MM.1S (cell line): ENCODE data around the gene E2F8.

ENCODE experiments used
- DNase-seq: peaks from one replicate; pipeline ENCODE4 v3.0.0-alpha.2; 2015
- H2AFZ ChIP-seq: fragments of 300-600 bp; sonication (generic); 2 replicates; pipeline ENCODE4 v1.6.0; 2016; ENCODE audit warnings: antibody characterized with exemption, low read length
- H3F3A ChIP-seq: fragments of 300-600 bp; sonication (generic); 2 replicates; pipeline ENCODE4 v1.6.1; 2016; ENCODE audit warnings: mild to moderate bottlenecking, antibody characterized with exemption, low read length, moderate library complexity, mixed read lengths; ENCODE audit not compliant: insufficient read depth
- H3K27ac ChIP-seq: fragments of 300-600 bp; sonication (generic); 2 replicates; pipeline ENCODE4 v1.5.1; 2016; ENCODE audit warnings: mild to moderate bottlenecking, low read length
- H3K27me3 ChIP-seq: fragments of 300-600 bp; sonication (generic); replicated peaks from 2 replicates; pipeline ENCODE4 v1.6.0; 2016; ENCODE audit warnings: low read length; ENCODE audit not compliant: insufficient read depth
- H3K36me3 ChIP-seq: fragments of 300-600 bp; sonication (generic); replicated peaks from 2 replicates; pipeline ENCODE4 v1.6.1; 2016; ENCODE audit warnings: mild to moderate bottlenecking, low read length, mixed read lengths; ENCODE audit not compliant: insufficient read depth
- H3K4me1 ChIP-seq: fragments of 300-600 bp; sonication (generic); 2 replicates; pipeline ENCODE4 v1.6.1; 2016; ENCODE audit warnings: low read length, mixed read lengths
- H3K4me2 ChIP-seq: fragments of 300-600 bp; sonication (generic); 2 replicates; pipeline ENCODE4 v1.6.0; 2016; ENCODE audit warnings: low read depth, low read length
- H3K4me3 ChIP-seq: fragments of 300-600 bp; sonication (generic); 2 replicates; pipeline ENCODE4 v1.5.1; 2016; ENCODE audit warnings: low read length, mixed read lengths
- H3K79me2 ChIP-seq: fragments of 300-600 bp; sonication (generic); 2 replicates; pipeline ENCODE4 v1.6.1; 2016; ENCODE audit warnings: mixed run types, low read length, mixed read lengths
- H3K9ac ChIP-seq: fragments of 300-600 bp; sonication (generic); 2 replicates; pipeline ENCODE4 v1.6.1; 2016; ENCODE audit warnings: low read length, mixed read lengths
- H3K9me2 ChIP-seq: fragments of 300-600 bp; sonication (generic); replicated peaks from 2 replicates; pipeline ENCODE4 v1.6.1; 2016; ENCODE audit warnings: mild to moderate bottlenecking, low read length, mixed read lengths; ENCODE audit not compliant: insufficient read depth
- H3K9me3 ChIP-seq: fragments of 300-600 bp; sonication (generic); replicated peaks from 2 replicates; pipeline ENCODE4 v1.6.1; 2016; ENCODE audit warnings: mild to moderate bottlenecking, low read length, mixed read lengths; ENCODE audit not compliant: insufficient read depth
- H4K20me1 ChIP-seq: fragments of 300-600 bp; sonication (generic); 2 replicates; pipeline ENCODE4 v1.6.1; 2016; ENCODE audit warnings: mild to moderate bottlenecking, low read length, moderate library complexity, mixed read lengths; ENCODE audit not compliant: insufficient read depth
- CTCF ChIP-seq: fragments of 300-600 bp; sonication (generic); IDR thresholded peaks from 2 replicates; pipeline ENCODE4 v1.5.1; 2016; ENCODE audit warnings: antibody characterized with exemption, low read length, mixed read lengths
- EZH2 ChIP-seq: fragments of 300-600 bp; sonication (generic); optimal IDR thresholded peaks from 2 replicates; pipeline ENCODE3; 2017; ENCODE audit warnings: low read depth, mild to moderate bottlenecking, antibody characterized with exemption, low read length, mixed read lengths
- EZH2phosphoT487 ChIP-seq: fragments of 300-600 bp; sonication (generic); IDR thresholded peaks from 2 replicates; pipeline ENCODE4 v1.6.1; 2018; ENCODE audit warnings: antibody characterized with exemption, low read length

Gene E2F8

GRCh38 chr11:19185516-19186052 lies 55.2 kb downstream of the E2F8 start:
- no peak overlapping the region for H3K4me2 ChIP-seq
- no peaks in the 10 kb centered on the region for H3K9me3 ChIP-seq
- no peaks in the 10 kb centered on the region for H3K36me3 ChIP-seq
- no peak overlapping the region for H3K27ac ChIP-seq
- H3F3A ChIP-seq: no peaks in the 10 kb centered on the region
- no peaks in the 10 kb centered on the region for H3K27me3 ChIP-seq
- no peak overlapping the region for H3K9ac ChIP-seq
- DNase-seq: no peak
- no peaks in the 10 kb centered on the region for H4K20me1 ChIP-seq
- H3K4me3 ChIP-seq: no peak overlapping the region
- TF ChIP-seq CTCF: no peak
- no peak for TF ChIP-seq EZH2phosphoT487
- no peak for TF ChIP-seq EZH2
- no peaks in the 10 kb centered on the region for H3K9me2 ChIP-seq
- no peak overlapping the region for H2AFZ ChIP-seq
- no peaks in the 10 kb centered on the region for H3K4me1 ChIP-seq
- H3K79me2 ChIP-seq: no peaks in the 10 kb centered on the region

- DNase-seq: no peak
- no peak overlapping the region for H3K27ac ChIP-seq
- TF ChIP-seq EZH2 (no peak), EZH2phosphoT487 (no peak), CTCF (no peak)
- H3K4me1 ChIP-seq: no peaks in the 10 kb centered on the region
- H3K9me2 ChIP-seq: no peaks in the 10 kb centered on the region
- H3K9me3 ChIP-seq: no peaks in the 10 kb centered on the region
- no peaks in the 10 kb centered on the region for H3F3A ChIP-seq
- H4K20me1 ChIP-seq: no peaks in the 10 kb centered on the region
- no peak overlapping the region for H3K9ac ChIP-seq
- H3K27me3 ChIP-seq: no peaks in the 10 kb centered on the region
- H3K4me2 ChIP-seq: no peak overlapping the region
- H3K79me2 ChIP-seq: no peaks in the 10 kb centered on the region
- H2AFZ ChIP-seq: no peak overlapping the region
- H3K4me3 ChIP-seq: no peak overlapping the region
- no peaks in the 10 kb centered on the region for H3K36me3 ChIP-seq
Measured at GRCh38 chr11:19185036-19185435, 55.7 kb downstream of the E2F8 start.

- H4K20me1 ChIP-seq: no peaks in the 10 kb centered on the region
- TF ChIP-seq EZH2phosphoT487: no peak
- no peak for TF ChIP-seq CTCF
- TF ChIP-seq EZH2: no peak
- no peaks in the 10 kb centered on the region for H3K4me1 ChIP-seq
- no peak for DNase-seq
- H2AFZ ChIP-seq: no peak overlapping the region
- H3K36me3 ChIP-seq: no peaks in the 10 kb centered on the region
- no peaks in the 10 kb centered on the region for H3K79me2 ChIP-seq
- H3K9me2 ChIP-seq: no peaks in the 10 kb centered on the region
- H3K4me3 ChIP-seq: no peak overlapping the region
- H3K9me3 ChIP-seq: no peaks in the 10 kb centered on the region
- H3K9ac ChIP-seq: no peak overlapping the region
- H3K27ac ChIP-seq: no peak overlapping the region
- H3K27me3 ChIP-seq: no peaks in the 10 kb centered on the region
- H3K4me2 ChIP-seq: no peak overlapping the region
- H3F3A ChIP-seq: no peaks in the 10 kb centered on the region
Measured at GRCh38 chr11:19183646-19184045, 57.1 kb downstream of the E2F8 start.
